ENCODE data around the gene RXRA.

Gene RXRA

GRCh38 chr9:134477927-134478326 lies 151.7 kb downstream of the RXRA start:
- DNase-seq = no peak

GRCh38 chr9:134481762-134482161 lies 155.5 kb downstream of the RXRA start:
- no peak for DNase-seq

GRCh38 chr9:134482226-134482625 lies 156.0 kb downstream of the RXRA start:
- DNase-seq = no peak

DNA sequence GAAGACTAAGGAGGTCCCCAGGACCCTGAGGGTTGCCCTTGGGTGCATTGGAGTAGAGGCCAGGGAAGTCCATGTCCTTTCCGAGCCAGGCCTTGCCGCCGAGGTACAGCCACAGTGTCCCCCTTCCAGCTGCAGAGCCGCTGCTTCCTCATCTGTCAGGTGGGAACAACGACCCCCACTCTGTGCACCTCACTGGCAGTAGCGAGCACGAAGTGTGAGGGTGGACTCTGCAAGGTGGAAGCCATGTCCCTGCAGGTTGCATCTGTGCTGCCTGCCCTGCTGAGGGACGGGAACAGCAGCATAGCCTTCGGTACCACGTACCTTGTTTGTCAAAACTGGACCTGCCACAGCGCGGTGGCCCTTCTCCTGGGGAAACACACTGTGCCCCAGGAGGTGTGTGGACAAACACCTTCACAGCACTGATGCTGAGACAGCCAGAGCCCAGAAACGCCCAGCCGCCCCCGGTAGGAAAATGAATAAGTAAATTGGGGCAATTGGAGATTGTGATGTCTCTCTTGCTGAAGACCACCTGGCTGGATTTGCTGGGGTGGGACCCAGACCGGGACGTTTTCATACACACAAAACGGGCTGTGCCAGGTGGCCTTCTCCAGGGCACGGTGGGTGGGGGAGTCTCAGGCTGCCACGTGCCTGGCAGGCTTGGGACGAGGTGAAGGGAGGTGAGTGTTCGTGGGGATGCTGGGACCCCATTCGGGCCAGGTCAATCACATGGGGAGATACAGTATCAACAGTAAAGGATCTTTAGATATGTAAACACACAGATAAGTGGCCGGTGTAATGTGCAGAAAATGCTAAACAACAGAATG lies 157.3 kb downstream of the RXRA start:
- DNase-seq = no peak

DNA sequence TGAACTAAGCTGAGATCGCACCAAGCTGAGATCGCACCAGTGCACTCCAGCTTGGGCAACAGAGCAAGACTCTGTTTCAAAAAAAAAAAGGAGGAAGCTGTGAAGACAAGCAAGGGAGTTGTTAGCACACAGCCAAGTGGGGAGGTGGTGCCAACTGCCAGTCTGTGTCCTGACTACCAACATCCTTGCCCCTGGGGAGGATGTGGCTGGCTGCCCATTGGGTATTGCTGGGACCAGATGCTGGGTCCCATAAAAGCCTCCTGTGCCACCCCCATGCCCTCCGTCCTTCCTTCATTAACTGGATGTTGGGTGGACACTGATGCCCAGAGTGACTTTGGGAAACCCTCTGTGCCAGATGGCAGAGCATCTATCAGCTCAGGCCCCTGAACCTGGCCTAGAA lies 158.2 kb downstream of the RXRA start:
- DNase-seq = no peak

GRCh38 chr9:134485653-134486052 lies 159.4 kb downstream of the RXRA start:
- DNase-seq = no peak

DNA sequence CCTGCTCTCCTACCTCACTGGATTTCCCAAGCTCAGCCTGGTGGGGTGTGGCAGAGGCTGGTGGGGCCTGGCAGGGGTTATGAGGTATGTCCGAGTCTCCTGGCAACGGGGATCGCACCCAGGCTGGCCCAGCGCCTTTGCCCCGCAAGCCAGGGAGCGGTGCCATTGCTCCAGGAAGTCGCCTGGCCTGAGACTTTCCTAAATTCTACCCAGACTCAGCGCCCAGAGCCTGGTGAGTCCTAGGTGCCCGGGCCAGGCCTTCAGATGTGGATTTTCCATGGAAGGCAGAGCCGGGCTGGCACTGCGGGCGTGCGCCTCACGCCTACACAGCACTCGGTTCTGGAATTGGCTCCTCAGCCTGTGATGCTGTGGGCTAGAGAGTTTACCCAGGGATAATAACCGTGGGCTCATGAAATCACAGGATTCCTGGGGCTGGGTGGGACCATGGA lies 159.9 kb downstream of the RXRA start:
- DNase-seq = no peak

DNA sequence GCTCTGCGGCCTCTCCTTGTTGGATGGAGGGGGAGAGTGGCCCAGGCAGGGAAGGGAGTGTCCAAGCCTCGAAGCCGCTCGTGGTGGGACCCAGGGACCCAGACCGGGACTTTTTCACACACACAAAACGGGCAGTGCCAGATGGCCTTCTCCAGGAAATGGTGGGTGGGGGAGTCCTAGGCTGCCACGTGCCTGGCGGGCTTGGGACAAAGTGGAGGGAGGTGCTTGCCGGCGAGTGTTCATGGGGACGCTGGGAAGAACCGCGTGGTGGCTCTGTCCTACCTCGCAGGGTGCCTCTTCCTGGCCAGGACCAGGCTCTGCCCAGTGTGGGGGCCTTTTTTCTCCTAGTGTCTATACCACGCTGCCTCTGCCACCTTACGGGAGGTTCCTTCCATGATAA lies 160.3 kb downstream of the RXRA start:
- DNase-seq = no peak
